GM23338 (cell line): ENCODE measurements around the gene CTNND2. TPM values are rescaled to one million over a fixed set of nuclear protein-coding genes. Genes with fewer than 3 reads are reported as not detected.

Experiments
- ATAC-seq: fragments of 200-7000 bp; cut with Tn5 transposase; 3 replicates; pipeline ENCODE4 v1.9.1; 2020
- DNase-seq: peaks from one replicate; pipeline ENCODE4 v3.0.0-alpha.2; 2015; ENCODE audit warnings: low spot score
- H2AFZ ChIP-seq: fragments of 200-600 bp; sonication (generic); 2 replicates; pipeline ENCODE4 v1.8.0; 2016; ENCODE audit warnings: antibody characterized with exemption, mild to moderate bottlenecking, moderate library complexity
- H3F3A ChIP-seq: fragments of 200-600 bp; sonication (generic); replicated peaks from 2 replicates; pipeline ENCODE4 v1.8.0; 2017; ENCODE audit warnings: antibody characterized with exemption, mixed run types, low read depth
- H3K27ac ChIP-seq: fragments of 200-600 bp; sonication (generic); 2 replicates; pipeline ENCODE4 v1.6.1; 2016; ENCODE audit warnings: low read depth
- H3K27me3 ChIP-seq: fragments of 200-600 bp; sonication (generic); 2 replicates; pipeline ENCODE4 v1.8.0; 2016; ENCODE audit warnings: mild to moderate bottlenecking, mixed run types, moderate library complexity; ENCODE audit not compliant: insufficient read depth
- H3K36me3 ChIP-seq: fragments of 200-600 bp; sonication (generic); 2 replicates; pipeline ENCODE4 v1.8.0; 2016; ENCODE audit warnings: mild to moderate bottlenecking; ENCODE audit not compliant: insufficient read depth
- H3K4me1 ChIP-seq: fragments of 200-600 bp; sonication (generic); 2 replicates; pipeline ENCODE4 v1.8.0; 2016; ENCODE audit warnings: mild to moderate bottlenecking, moderate library complexity; ENCODE audit not compliant: insufficient read depth
- H3K4me2 ChIP-seq: fragments of 200-600 bp; sonication (generic); 2 replicates; pipeline ENCODE4 v1.7.1; 2017; ENCODE audit warnings: mixed run types
- H3K4me3 ChIP-seq: fragments of 200-600 bp; sonication (generic); 2 replicates; pipeline ENCODE4 v1.6.1; 2016; ENCODE audit warnings: mixed run types
- H3K79me2 ChIP-seq: fragments of 200-600 bp; sonication (generic); replicated peaks from 2 replicates; pipeline ENCODE4 v1.8.0; 2017; ENCODE audit warnings: mild to moderate bottlenecking; ENCODE audit not compliant: insufficient read depth
- H3K9me2 ChIP-seq: fragments of 200-600 bp; sonication (generic); 2 replicates; pipeline ENCODE4 v1.8.0; 2017; ENCODE audit not compliant: insufficient read depth
- H4K20me1 ChIP-seq: fragments of 200-600 bp; sonication (generic); replicated peaks from 2 replicates; pipeline ENCODE4 v1.8.0; 2017; ENCODE audit warnings: mild to moderate bottlenecking; ENCODE audit not compliant: insufficient read depth
- H3K27ac Mint-ChIP-seq: 2 replicates; pipeline ENCODE4 v1.8.0; 2020; ENCODE audit warnings: inconsistent platforms, mild to moderate bottlenecking, moderate library complexity, mixed read lengths
- H3K27me3 Mint-ChIP-seq: 3 replicates; pipeline ENCODE4 v1.8.0; 2022; ENCODE audit warnings: low read depth, mild to moderate bottlenecking, moderate library complexity, mixed read lengths, inconsistent platforms; ENCODE audit not compliant: insufficient read depth, poor library complexity
- H3K36me3 Mint-ChIP-seq: 3 replicates; pipeline ENCODE4 v1.8.0; 2021; ENCODE audit warnings: low read depth, mild to moderate bottlenecking, inconsistent platforms, moderate library complexity, mixed read lengths
- H3K4me1 Mint-ChIP-seq: 3 replicates; pipeline ENCODE4 v1.8.0; 2020; ENCODE audit warnings: mild to moderate bottlenecking, inconsistent platforms, mixed read lengths
- H3K4me3 Mint-ChIP-seq: 3 replicates; pipeline ENCODE4 v1.8.0; 2021; ENCODE audit warnings: moderate library complexity, mild to moderate bottlenecking, inconsistent platforms, mixed read lengths
- H3K9me3 Mint-ChIP-seq: 3 replicates; pipeline ENCODE4 v1.8.0; 2020; ENCODE audit warnings: moderate library complexity, mild to moderate bottlenecking, inconsistent platforms, mixed read lengths
- CREB1 ChIP-seq: fragments of 250-450 bp; sonication (Bioruptor Pico); IDR thresholded peaks from 2 replicates; pipeline ENCODE4 v1.5.0; 2020; ENCODE audit warnings: low read depth, mild to moderate bottlenecking, moderate library complexity
- EZH2 ChIP-seq: fragments of 200-600 bp; sonication (generic); IDR thresholded peaks from one replicate; pipeline ENCODE4 v1.8.0; 2017; ENCODE audit warnings: antibody characterized with exemption, mild to moderate bottlenecking, low read depth; ENCODE audit not compliant: unreplicated experiment
- EZH2phosphoT487 ChIP-seq: fragments of 200-600 bp; sonication (generic); IDR thresholded peaks from one replicate; pipeline ENCODE4 v1.8.1; 2018; ENCODE audit warnings: antibody characterized with exemption; ENCODE audit not compliant: unreplicated experiment
- JUNB ChIP-seq: IDR thresholded peaks from one replicate; pipeline ENCODE4 v1.6.1; 2016; ENCODE audit warnings: antibody characterized with exemption; ENCODE audit not compliant: unreplicated experiment
- NANOG ChIP-seq: IDR thresholded peaks from 2 replicates; pipeline ENCODE4 v1.6.1; 2016; ENCODE audit warnings: antibody characterized with exemption, borderline replicate concordance
- POLR2AphosphoS5 ChIP-seq: IDR thresholded peaks from 2 replicates; pipeline ENCODE4 v1.6.1; 2016; ENCODE audit warnings: antibody characterized with exemption, low read depth
- STAT1 ChIP-seq: IDR thresholded peaks from one replicate; pipeline ENCODE4 v1.6.1; 2016; ENCODE audit warnings: antibody characterized with exemption; ENCODE audit not compliant: unreplicated experiment
- ZNF114 ChIP-seq: fragments of 250-450 bp; sonication (Bioruptor Pico); IDR thresholded peaks from 2 replicates; pipeline ENCODE4 v1.5.0; 2020; ENCODE audit warnings: mild to moderate bottlenecking, moderate library complexity
- ZNF331 ChIP-seq: fragments of 250-450 bp; sonication (Bioruptor Pico); IDR thresholded peaks from 2 replicates; pipeline ENCODE4 v1.5.0; 2020; ENCODE audit warnings: low read depth, mild to moderate bottlenecking, moderate library complexity
- polyA plus RNA-seq: library from polyadenylated mRNA; unstranded; fragments of >200 nt; fragmentation: Nextera tagmentation; extraction: Ambion mirVana; gene quantifications from 2 replicates; pipeline ENCODE4 v1.2.1, GENCODE V29; 2016
- total RNA-seq: library from RNA; depleted of rRNA; stranded (reverse); fragments of >200 nt; shearing (Covaris generic); gene quantifications from 2 replicates; pipeline ENCODE4 v1.2.3, GENCODE V29; 2014
- TF ChIP-seq, protein P1 (sequence below): IDR thresholded peaks from one replicate; pipeline ENCODE4 v1.6.1; 2018; ENCODE audit warnings: antibody characterized with exemption; ENCODE audit not compliant: unreplicated experiment
- TF ChIP-seq, protein P2 (sequence below): fragments of 250-450 bp; sonication (Bioruptor Pico); IDR thresholded peaks from 2 replicates; pipeline ENCODE4 v1.5.0; 2020; ENCODE audit warnings: mild to moderate bottlenecking, moderate library complexity
- TF ChIP-seq, protein P3 (sequence below), 2 experiments: fragments of 200-600 bp in 1 of 2; sonication (generic) in 1 of 2; conservative IDR thresholded peaks; 2 replicates each; pipeline versions ENCODE4 v1.5.1 to v1.6.1; 2016 to 2017; ENCODE audit warnings: antibody characterized with exemption in 2 of 2, low read depth in 2 of 2, mild to moderate bottlenecking in 2 of 2, moderate library complexity in 1 of 2
- TF ChIP-seq, protein P4 (sequence below): IDR thresholded peaks from 2 replicates; pipeline ENCODE4 v1.6.1; 2016; ENCODE audit warnings: antibody characterized with exemption

CTNND2 gene
- total and polyA plus RNA-seq, 2 experiments from 2014 or later, result 5.1 to 7.0 TPM

DNA sequence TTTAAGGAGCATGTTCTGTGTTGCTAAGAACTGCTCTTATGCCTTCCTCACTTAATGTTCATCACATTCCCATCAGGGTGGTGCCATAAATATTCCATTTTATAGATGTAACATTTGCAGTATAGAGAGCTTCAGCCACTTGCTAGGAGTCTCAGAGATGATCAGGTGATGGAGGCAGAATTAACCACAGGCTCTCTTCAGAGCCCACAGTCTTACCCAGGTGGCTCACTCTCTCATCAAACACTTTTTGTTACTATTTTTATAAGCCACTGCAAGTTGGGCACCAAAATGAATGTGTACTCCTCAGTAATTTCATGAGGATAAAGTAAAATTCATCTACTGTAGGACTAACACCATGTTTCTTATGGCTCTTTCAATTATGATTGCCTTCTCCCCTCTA, 651.7 kb downstream of the CTNND2 start:
- no peaks in the 10 kb centered on the region for H3K9me3 Mint-ChIP-seq
- Histone ChIP-seq H4K20me1 (no peaks in the 10 kb centered on the region), H3K79me2 (no peaks in the 10 kb centered on the region), H3F3A (no peaks in the 10 kb centered on the region), H2AFZ (no peak overlapping the region), H3K36me3 (no peaks in the 10 kb centered on the region), H3K4me2 (no peak overlapping the region), H3K9me2 (no peaks in the 10 kb centered on the region; the same call in 1 of the 2 replicates), H3K27ac (no peak overlapping the region), H3K27me3 (no peaks in the 10 kb centered on the region), H3K4me1 (peaks cover 8% of the 10 kb centered on the region), H3K4me3 (no peak overlapping the region)
- DNase-seq, result no peak
- no peak overlapping the region for H3K27ac Mint-ChIP-seq
- peaks cover 15% of the 10 kb centered on the region for H3K4me1 Mint-ChIP-seq
- H3K36me3 Mint-ChIP-seq, result no peaks in the 10 kb centered on the region
- H3K27me3 Mint-ChIP-seq, result peaks cover 2% of the 10 kb centered on the region
- ATAC-seq, result no peak
- TF ChIP-seq STAT1, result no peak
- no peak for TF ChIP-seq JUNB
- no peak for TF ChIP-seq POLR2AphosphoS5
- TF ChIP-seq CREB1 (CRISPR knock-in tag), result no peak
- TF ChIP-seq EZH2phosphoT487, result no peak
- no peak for TF ChIP-seq EZH2
- TF ChIP-seq, protein P1, sequence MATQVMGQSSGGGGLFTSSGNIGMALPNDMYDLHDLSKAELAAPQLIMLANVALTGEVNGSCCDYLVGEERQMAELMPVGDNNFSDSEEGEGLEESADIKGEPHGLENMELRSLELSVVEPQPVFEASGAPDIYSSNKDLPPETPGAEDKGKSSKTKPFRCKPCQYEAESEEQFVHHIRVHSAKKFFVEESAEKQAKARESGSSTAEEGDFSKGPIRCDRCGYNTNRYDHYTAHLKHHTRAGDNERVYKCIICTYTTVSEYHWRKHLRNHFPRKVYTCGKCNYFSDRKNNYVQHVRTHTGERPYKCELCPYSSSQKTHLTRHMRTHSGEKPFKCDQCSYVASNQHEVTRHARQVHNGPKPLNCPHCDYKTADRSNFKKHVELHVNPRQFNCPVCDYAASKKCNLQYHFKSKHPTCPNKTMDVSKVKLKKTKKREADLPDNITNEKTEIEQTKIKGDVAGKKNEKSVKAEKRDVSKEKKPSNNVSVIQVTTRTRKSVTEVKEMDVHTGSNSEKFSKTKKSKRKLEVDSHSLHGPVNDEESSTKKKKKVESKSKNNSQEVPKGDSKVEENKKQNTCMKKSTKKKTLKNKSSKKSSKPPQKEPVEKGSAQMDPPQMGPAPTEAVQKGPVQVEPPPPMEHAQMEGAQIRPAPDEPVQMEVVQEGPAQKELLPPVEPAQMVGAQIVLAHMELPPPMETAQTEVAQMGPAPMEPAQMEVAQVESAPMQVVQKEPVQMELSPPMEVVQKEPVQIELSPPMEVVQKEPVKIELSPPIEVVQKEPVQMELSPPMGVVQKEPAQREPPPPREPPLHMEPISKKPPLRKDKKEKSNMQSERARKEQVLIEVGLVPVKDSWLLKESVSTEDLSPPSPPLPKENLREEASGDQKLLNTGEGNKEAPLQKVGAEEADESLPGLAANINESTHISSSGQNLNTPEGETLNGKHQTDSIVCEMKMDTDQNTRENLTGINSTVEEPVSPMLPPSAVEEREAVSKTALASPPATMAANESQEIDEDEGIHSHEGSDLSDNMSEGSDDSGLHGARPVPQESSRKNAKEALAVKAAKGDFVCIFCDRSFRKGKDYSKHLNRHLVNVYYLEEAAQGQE, result no peak
- TF ChIP-seq NANOG, result no peak
- TF ChIP-seq, protein P2, sequence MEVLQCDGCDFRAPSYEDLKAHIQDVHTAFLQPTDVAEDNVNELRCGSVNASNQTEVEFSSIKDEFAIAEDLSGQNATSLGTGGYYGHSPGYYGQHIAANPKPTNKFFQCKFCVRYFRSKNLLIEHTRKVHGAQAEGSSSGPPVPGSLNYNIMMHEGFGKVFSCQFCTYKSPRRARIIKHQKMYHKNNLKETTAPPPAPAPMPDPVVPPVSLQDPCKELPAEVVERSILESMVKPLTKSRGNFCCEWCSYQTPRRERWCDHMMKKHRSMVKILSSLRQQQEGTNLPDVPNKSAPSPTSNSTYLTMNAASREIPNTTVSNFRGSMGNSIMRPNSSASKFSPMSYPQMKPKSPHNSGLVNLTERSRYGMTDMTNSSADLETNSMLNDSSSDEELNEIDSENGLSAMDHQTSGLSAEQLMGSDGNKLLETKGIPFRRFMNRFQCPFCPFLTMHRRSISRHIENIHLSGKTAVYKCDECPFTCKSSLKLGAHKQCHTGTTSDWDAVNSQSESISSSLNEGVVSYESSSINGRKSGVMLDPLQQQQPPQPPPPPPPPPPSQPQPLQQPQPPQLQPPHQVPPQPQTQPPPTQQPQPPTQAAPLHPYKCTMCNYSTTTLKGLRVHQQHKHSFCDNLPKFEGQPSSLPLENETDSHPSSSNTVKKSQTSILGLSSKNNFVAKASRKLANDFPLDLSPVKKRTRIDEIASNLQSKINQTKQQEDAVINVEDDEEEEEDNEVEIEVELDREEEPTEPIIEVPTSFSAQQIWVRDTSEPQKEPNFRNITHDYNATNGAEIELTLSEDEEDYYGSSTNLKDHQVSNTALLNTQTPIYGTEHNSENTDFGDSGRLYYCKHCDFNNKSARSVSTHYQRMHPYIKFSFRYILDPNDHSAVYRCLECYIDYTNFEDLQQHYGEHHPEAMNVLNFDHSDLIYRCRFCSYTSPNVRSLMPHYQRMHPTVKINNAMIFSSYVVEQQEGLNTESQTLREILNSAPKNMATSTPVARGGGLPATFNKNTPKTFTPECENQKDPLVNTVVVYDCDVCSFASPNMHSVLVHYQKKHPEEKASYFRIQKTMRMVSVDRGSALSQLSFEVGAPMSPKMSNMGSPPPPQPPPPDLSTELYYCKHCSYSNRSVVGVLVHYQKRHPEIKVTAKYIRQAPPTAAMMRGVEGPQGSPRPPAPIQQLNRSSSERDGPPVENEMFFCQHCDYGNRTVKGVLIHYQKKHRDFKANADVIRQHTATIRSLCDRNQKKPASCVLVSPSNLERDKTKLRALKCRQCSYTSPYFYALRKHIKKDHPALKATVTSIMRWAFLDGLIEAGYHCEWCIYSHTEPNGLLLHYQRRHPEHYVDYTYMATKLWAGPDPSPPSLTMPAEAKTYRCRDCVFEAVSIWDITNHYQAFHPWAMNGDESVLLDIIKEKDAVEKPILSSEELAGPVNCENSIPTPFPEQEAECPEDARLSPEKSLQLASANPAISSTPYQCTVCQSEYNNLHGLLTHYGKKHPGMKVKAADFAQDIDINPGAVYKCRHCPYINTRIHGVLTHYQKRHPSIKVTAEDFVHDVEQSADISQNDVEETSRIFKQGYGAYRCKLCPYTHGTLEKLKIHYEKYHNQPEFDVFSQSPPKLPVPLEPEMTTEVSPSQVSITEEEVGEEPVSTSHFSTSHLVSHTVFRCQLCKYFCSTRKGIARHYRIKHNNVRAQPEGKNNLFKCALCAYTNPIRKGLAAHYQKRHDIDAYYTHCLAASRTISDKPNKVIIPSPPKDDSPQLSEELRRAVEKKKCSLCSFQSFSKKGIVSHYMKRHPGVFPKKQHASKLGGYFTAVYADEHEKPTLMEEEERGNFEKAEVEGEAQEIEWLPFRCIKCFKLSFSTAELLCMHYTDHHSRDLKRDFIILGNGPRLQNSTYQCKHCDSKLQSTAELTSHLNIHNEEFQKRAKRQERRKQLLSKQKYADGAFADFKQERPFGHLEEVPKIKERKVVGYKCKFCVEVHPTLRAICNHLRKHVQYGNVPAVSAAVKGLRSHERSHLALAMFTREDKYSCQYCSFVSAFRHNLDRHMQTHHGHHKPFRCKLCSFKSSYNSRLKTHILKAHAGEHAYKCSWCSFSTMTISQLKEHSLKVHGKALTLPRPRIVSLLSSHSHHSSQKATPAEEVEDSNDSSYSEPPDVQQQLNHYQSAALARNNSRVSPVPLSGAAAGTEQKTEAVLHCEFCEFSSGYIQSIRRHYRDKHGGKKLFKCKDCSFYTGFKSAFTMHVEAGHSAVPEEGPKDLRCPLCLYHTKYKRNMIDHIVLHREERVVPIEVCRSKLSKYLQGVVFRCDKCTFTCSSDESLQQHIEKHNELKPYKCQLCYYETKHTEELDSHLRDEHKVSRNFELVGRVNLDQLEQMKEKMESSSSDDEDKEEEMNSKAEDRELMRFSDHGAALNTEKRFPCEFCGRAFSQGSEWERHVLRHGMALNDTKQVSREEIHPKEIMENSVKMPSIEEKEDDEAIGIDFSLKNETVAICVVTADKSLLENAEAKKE, result no peak
- no peak for TF ChIP-seq ZNF114 (CRISPR knock-in tag)
- no peak for TF ChIP-seq ZNF331 (CRISPR knock-in tag)
- TF ChIP-seq, protein P3, sequence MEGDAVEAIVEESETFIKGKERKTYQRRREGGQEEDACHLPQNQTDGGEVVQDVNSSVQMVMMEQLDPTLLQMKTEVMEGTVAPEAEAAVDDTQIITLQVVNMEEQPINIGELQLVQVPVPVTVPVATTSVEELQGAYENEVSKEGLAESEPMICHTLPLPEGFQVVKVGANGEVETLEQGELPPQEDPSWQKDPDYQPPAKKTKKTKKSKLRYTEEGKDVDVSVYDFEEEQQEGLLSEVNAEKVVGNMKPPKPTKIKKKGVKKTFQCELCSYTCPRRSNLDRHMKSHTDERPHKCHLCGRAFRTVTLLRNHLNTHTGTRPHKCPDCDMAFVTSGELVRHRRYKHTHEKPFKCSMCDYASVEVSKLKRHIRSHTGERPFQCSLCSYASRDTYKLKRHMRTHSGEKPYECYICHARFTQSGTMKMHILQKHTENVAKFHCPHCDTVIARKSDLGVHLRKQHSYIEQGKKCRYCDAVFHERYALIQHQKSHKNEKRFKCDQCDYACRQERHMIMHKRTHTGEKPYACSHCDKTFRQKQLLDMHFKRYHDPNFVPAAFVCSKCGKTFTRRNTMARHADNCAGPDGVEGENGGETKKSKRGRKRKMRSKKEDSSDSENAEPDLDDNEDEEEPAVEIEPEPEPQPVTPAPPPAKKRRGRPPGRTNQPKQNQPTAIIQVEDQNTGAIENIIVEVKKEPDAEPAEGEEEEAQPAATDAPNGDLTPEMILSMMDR (conservative IDR thresholded peaks at IDR 0.05; ENCODE audit: low read depth in 2 of 2), result no peak
- TF ChIP-seq, protein P4, sequence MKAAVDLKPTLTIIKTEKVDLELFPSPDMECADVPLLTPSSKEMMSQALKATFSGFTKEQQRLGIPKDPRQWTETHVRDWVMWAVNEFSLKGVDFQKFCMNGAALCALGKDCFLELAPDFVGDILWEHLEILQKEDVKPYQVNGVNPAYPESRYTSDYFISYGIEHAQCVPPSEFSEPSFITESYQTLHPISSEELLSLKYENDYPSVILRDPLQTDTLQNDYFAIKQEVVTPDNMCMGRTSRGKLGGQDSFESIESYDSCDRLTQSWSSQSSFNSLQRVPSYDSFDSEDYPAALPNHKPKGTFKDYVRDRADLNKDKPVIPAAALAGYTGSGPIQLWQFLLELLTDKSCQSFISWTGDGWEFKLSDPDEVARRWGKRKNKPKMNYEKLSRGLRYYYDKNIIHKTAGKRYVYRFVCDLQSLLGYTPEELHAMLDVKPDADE, result no peak
- no peak overlapping the region for H3K4me3 Mint-ChIP-seq
